GM19035 (cell line): Measurements from ENCODE around the gene DPP3.
"Not testable (repeated sequence)": the region's sequence is repeated elsewhere in the genome, so short reads cannot be mapped to it uniquely, and the experiment has no call there.

ENCODE experiments used
- ATAC-seq: cut with Tn5 transposase; IDR thresholded peaks from one replicate; pipeline ENCODE4 v1.9.1; 2021; ENCODE audit not compliant: unreplicated experiment

The DPP3 gene

DNA sequence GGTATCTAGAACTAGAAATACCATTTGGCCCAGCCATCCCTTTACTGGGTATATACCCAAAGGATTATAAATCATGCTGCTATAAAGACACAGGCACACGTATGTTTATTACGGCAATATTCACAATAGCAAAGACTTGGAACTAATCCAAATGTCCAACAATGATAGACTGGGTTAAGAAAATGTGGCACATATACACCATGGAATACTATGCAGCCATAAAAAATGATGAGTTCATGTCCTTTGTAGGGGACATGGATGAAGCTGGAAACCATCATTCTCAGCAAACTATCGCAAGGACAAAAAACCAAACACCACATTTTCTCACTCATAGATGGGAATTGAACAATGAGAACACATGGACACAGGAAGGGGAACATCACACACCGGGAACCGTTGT is 16.1 kb upstream of the DPP3 start:
- not testable (repeated sequence) for ATAC-seq

DNA sequence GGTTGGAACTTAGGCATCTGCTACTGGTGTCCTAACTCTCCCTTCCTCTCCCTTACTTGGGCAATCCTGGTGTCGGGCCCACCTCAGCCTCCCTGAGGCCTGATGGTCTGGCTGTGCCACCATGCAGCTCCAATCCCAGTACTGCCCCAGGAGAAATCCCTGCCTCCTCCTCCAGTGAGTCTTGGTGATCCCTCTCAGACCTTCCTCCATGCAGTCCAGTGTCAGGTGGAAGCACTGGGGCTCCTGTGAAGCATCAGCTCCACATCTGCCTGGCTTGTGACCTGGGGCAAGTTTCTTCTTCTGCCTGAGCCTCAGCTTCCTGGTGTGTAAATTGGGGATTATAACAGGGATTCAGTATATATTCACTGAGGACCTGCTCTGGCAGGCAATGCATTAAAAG is 15.3 kb upstream of the DPP3 start:
- no peak for ATAC-seq

DNA sequence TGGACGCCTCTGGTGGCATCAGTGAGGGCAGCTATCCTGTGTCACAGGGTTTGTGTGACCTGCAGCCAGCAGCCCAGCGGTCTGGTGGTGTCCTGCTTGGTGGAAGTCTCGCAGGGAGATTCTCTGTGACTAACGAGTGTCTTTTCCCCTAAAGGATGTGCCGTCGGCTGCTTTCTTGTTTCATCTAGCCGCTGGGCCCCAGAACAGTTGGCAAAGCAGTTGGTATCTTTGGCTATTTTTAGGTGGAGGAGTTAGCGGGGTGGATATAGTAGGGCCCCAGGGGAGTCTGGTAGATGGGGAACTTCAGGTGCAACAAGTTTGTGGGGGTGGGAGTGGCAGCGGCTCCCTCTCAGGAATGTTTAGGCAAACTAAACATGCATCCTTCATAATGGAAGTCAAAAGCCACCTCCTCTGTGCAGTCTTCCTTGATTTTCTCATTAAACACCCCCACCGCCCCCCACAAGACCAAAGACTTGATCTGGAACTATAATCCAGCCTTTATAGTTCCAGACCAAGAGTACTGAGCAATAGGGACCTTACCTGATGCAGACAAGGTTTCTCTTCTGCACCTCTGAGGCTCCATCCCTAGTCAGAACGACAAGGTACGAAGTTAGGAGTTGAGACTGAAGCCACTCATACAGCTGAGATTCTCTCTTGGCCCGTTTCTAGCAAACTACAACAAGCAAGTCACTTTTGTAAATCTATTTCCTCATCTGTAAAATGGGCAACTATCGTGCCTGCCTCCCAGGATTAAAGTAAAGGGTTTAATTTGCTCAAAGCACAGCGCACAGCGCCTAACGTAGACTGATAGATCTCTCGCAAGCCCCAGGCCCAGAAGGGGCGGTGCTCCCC is 14.6 kb upstream of the DPP3 start:
- no peak for ATAC-seq

DNA sequence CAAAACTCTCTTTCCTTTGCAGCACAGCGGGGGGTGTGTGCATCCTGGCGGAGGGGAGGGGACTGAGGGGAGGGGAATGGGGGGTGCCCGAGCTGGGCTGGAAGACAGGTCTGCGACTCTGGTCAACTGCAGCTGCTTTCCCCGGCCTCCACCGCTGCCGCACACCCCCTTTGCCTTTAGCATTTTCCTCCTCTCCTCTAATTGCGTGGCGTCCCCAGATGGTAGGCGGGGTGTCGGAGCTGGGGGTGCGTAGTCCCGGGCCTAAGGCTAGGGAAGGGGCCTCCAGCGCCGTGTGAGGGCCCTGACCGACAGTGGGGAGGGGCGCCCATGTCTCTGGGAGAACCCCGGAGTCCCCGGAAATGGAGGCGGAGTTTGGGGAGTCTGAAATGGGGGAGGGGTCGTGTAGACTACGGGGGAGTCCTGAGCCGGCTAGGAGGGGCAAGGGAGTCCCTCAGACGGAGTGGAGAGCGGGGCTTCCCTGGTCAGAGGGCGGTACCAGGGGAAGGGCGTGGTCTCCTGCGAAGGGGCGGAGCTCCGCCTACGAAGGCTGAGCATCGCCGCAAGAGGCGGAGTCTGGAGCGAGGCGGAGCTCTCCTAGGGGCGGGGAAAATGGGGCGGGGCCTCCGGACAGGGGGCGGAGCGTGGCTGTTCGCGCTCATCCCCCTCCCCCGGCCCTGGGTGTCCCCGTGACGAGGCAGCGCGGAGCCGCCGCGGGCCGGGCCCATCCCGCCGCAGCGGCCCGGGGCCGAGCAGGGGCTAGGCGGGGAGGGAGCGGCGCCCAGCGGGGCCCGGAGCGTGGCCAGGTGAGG is 13.8 kb upstream of the DPP3 start, which contains the start of gene PELI3:
Gene PELI3, plus strand, starts transcription at position 681 of the 809 bp plus-strand sequence. CDS start 1,224 bp downstream, outside the sequence.
- ATAC-seq, result peak; percentile 84

DNA sequence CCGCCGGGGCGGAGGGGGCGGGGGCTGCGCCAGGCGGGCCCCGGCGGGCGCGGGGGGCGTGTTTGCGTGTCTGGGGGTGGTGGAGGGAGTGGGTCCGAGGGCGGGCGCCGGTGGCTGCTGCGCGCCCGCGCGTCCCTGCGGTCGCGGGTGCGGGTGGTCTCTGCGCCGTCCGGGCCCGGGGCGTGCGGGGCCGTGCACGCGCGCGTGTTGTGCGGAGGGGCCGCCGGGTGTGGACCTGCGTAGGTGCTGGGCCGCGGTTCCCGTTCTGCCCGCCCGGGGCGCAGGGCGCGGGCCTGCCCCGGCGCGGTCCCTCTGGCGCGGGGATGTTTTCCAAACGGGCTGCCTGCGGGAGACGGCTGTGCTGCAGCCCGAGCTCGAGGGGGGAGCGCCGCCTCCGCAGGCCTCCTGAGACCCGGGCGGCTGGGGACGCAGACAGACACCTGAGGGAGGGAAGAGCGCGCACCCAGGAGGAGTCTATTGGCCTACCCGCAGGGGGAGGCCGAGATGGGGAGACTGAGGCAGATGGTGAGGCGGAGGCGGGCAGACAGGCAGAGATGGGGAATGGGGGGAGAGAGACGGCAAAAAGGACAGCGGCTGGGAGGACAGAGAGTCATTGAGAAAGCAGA is 13.1 kb upstream of the DPP3 start:
- ATAC-seq, result peak; percentile 36

DNA sequence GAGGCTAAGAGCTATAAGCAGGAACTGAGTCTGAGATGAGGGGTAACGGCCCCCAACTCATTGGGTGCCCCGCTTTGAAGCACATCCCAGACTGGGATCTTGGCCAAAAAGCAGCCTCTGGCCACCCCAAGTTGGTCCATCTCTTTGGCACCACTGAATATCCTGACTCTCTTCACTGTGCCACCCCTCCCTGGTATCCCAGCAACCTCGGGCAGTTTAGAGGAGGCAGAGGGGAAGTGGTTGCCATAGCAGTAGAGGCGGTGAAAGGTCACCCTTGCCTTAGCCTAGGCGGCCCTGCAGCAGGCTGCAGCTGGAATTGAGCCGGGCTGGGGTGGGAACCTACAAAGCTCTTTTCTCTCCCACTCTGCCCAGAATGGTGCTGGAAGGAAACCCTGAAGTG is 12.5 kb upstream of the DPP3 start:
- no peak for ATAC-seq

DNA sequence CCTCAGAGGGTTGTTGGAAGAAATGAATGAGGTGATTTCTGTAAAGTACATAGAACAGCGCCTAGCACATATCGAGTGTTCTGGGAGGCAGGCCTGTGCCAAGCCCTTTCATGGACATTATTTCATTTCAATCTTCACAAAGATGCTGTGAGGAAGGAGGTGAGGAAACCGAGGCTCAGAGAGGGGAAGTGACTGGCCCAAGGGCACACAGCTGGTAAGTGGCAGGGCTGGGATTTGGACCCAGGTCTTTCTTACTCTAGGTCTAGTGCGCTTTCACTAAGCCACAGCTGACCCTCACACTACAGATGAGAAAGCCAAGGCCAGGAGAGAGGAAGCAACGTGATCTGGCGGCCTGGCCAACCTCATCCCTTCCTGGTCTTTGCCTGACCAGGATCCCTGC is 11.5 kb upstream of the DPP3 start:
- ATAC-seq, result no peak

DNA sequence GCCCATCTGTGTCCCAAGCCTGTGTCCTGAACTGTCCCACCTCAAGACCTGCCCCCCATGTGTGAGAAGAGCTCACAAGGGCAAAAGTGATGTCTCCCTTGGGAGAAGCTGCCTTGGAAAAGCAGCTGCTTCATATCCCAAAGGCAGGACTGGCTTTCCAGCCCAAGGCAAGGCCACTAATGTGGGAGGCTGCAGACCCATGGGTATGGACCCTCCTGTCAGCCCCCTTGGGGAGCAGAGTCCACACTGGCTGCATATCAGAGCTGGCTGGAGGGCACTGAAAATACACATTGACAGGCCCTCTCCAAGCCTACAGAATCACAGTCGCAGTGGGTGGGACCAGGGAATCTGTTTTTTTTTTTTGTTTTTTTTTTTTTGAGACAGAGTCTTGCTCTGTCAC is 10.8 kb upstream of the DPP3 start:
- no peak for ATAC-seq

DNA sequence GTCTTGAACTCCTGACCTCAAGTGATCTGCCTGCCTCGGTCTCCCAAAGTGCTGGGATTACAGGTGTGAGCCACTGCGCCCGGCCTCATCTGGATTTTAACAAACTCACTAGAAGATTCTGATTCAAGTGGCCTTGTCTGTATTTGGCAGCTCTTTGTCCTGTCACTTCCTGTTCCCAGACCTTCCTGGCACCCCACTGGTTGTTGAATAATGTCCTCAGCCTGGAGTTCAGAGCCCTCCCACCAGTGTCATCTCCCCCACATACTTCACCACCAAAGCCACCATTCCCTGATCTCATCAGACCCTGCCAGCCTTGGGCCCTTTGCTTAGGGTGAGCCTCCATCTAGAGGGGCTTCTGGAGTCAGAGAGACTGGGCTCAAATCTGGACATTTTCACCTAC is 10.2 kb upstream of the DPP3 start:
- ATAC-seq, result no peak

DNA sequence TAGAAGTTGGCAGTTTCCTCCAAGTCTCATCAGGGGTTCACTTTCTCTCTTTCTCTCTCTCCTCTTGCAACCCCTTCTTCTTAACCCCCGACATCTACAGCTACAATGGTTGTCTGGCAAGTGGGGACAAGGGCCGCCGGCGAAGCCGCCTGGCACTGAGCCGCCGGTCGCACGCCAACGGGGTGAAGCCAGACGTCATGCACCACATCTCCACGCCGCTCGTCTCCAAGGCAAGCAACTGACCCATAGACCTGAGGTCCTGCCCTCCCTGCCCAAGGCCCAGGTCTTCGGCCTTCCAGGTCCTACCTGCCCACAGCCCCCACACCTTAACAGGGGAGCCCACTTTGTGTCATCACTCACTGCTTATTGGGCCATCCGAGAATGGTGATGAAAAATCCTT is 9.1 kb upstream of the DPP3 start:
- ATAC-seq, result no peak

DNA sequence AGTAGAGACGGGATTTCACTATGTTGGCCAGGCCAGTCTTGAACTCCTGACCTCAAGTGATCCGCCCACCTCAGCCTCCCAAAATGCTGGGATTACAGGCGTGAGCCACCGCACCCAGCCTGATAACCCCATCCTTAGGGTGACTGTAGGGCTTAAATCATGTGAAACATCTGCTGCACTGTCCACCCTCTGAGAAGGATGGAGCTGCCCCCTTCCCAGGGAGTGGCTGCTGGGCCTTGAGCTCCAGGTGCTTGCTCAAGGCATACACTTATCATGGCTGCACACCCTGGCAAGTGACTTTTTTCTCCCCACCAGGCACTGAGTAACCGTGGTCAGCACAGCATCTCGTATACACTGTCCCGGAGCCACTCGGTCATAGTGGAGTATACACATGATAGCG is 8.2 kb upstream of the DPP3 start:
- ATAC-seq, result no peak

DNA sequence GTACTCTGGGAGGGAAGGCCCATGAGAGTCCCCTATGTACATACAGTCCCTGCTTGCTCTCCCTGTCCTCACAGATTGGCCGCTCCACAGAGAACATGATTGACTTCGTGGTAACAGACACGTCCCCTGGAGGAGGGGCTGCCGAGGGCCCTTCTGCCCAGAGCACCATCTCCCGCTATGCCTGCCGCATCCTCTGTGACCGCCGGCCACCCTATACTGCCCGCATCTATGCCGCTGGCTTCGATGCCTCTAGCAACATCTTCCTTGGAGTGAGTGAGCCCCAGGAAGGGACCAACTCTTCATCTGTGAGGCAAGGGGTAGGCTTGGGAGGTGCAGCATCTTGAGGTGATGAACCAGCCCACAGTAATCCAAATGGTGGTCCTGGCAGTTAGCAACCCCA is 7.1 kb upstream of the DPP3 start:
- no peak for ATAC-seq

DNA sequence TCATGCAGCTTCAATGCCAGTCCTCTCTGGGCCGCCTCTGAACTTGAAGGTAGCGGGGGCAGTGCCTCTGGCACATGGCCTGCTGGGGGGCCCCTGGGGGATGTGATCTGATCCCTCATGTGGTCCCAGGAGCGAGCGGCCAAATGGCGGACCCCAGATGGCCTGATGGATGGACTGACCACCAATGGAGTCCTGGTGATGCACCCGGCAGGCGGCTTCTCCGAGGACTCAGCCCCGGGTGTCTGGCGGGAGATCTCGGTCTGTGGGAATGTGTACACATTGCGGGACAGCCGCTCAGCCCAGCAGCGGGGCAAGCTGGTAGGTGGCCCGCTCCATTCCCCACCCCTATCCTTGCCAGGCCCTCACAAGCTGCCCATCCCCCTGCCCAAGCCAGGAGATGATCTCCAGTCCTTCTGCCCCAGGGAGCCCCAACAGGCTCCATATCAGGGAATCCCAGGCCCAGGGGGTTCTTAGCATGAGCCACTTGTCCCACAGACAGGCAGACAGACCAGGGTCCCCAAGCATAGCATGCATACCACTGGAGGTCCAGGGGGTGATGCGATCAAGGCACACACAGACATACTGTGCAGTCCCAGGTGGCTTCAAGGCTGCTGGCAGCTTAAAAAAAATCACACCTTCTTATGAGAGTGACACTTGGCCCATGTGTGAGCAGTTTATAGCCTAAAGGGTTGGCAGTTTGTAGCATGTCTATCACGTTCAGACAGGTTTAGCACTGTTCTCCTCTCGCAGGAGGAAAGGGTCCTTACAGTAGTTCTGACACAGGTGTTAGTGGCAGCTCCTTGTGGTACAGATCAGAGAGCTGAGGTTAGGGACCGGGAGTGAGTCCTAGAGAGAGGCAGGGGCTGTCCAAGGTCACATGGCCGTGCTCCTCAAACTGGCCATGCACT is 6.4 kb upstream of the DPP3 start:
- no peak for ATAC-seq

DNA sequence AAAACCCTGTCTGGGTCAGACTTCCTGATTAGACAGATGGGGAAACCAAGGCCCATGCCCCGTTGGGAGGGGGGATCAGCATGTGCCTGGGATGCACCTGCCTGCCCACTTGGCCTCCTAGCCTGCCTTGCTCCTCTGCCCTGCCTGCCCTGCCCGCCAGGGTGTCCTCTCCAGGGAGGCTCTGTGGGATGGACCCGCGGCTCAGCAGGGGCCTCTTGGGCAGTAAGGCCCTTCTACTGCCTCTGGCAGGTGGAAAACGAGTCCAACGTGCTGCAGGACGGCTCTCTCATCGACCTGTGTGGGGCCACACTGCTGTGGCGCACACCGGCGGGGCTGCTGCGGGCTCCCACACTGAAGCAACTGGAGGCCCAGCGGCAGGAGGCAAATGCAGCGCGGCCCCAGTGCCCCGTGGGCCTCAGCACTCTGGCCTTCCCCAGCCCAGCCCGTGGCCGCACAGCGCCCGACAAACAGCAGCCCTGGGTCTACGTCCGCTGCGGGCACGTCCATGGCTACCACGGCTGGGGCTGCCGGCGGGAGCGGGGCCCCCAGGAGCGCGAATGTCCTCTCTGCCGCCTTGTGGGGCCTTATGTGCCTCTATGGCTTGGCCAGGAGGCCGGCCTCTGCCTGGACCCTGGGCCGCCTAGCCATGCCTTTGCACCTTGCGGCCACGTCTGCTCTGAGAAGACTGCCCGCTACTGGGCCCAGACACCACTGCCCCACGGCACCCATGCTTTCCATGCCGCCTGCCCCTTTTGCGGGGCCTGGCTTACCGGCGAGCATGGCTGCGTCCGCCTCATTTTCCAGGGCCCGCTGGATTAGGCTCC is 4.7 kb upstream of the DPP3 start:
- no peak for ATAC-seq

DNA sequence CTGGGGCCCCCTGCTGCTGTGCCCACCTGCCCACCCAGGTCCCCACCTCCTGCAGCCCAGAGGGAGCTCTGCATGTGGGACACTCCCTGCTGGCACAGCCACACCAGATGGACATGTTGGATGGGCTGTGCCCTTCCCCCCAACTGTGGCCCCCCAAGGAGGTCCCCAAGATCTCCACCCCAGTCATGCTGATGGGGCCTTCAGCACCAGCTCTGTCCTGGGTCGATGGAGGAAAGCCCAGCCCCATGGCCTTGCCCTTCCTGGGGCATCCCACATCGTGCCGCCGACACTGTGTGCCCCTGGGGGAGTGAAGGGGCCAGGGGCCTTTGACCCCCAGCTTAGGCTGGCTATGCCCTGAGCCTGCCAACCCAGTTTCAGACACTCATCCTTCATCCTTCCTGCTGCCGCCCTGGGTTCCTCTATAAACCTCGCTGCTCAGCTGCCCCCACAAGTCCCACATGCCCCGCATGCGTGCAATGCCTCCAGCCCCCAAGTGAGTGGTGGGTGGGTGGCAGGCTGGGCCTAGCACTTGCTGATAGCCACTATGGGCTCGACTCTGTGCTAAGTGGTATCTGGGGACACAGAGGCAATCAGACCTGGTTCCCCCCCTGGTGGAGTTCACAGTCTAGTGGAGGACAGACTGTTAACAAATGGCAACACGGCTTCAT is 3.9 kb upstream of the DPP3 start:
- no peak for ATAC-seq

DNA sequence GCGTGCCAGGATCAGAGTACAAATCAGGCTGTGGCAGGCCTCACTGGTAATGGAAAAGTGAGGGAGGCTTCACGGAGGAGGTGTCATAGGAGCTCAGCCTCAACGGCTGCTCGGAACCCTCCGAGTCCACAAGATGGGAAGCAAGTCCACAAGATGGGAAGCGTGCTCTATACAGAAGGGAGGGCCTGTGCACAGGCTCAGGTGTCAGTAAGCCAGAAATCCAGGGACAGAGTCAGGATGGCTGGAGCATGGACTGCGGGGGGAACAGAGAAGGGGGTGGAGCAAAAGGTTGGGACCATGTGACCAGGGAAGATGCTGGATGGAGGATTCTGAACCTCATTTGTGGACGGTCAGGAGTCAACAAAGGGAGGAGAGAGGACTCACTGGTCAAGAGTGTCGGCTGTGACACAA is 3.4 kb upstream of the DPP3 start:
- ATAC-seq, result no peak

DNA sequence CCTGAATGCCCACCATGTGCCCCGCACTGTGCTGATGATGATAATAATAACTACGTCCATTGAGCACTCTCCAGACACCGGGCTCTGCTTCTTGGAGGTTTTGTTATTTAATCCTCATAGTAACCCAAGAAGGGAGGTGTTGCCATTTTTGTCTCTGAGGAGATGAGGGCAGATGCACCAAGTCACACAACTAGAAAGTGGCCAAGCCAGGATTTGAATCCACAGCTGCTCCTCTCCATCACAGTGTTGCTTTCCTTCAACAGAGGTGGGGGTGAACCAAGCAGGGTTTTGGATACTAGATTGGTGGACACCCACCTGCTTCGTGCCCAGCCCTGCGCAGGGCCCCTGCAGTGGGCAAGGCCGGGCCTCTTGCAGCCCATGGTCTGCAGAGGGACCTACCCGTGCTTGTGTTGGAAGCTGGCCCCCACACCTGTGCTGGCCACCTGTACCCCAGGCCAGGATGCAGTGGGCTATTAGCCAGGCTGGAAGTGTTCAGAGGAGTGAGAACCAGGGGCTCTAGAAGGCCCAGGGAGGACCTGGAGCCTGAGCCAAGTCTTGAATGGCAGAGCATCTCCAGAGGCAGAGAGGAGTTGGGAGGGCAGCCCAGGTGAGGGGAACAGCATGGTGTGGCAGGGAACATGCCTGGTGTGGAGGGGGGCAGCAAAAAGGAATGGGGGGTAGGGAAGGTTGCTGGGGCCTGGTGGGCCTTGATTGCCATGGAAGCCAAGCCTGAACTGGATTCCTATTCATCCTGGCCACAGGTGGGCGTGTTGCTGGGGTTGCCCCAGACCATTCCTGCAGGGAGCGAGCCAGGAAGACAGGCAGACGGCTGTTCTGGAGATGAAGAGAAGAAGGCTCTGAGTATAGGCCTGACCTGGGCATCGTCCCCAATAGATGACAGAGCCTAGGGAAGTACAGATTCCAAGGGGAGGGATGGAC is 2.7 kb upstream of the DPP3 start:
- no peak for ATAC-seq

DNA sequence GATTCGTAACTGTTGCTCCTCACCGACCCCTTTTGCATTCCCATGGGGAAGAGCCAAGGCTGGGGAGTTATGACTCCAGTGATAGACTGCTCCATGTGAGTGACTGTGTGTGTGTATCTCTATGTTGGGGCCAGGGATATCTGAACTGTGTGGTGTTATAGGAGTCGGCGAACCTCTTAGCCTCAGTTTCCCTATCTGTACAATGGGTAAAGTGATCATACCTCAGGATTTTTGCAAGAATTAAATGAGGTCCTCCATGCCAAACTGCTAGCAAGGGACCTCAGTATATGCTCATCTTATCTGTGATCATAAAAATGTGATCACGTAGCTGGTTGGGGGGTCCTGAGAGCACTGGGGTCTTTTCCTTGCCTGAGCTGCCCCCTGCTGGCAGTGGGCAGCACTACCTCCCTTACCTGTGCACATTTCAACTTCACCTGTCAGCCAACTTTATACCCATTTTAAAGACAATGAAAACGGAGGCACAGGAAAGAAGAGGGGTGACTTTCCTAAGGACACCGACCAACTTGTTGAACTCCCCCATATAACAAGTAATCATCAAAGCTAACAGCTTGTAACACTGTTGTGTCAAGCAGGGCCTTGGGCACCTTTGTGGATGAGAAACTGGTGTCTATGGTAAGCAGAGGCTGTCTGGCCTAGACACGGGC is 1.4 kb upstream of the DPP3 start:
- ATAC-seq, result no peak
